Measurements from ENCODE around the gene LPCAT1.

The LPCAT1 gene

GRCh38 chr5:1443991-1444360 lies 79.8 kb downstream of the LPCAT1 start:
- H3K4me3 ChIP-seq (replicated peaks; ENCODE audit: low read depth, low read length), result no peak overlapping the region
- TF ChIP-seq CTCF (IDR thresholded peaks at IDR 0.05; ENCODE audit: low read length, missing control alignments), result no peak
- DNase-seq (ENCODE audit: low read depth), result no peak

GRCh38 chr5:1443171-1443570 lies 80.6 kb downstream of the LPCAT1 start:
- no peak overlapping the region for H3K4me3 ChIP-seq (replicated peaks; ENCODE audit: low read depth, low read length)
- TF ChIP-seq CTCF (IDR thresholded peaks at IDR 0.05; ENCODE audit: low read length, missing control alignments), result no peak
- DNase-seq (ENCODE audit: low read depth), result no peak

- DNase-seq (ENCODE audit: low read depth), result no peak
These were observed 81.3 kb downstream of the LPCAT1 start for GRCh38 chr5:1442222-1443145.

GRCh38 chr5:1441166-1441865 lies 82.4 kb downstream of the LPCAT1 start:
- no peak for TF ChIP-seq CTCF (IDR thresholded peaks at IDR 0.05; ENCODE audit: low read length, missing control alignments)
- DNase-seq (ENCODE audit: low read depth), result no peak
- H3K4me3 ChIP-seq (replicated peaks; ENCODE audit: low read depth, low read length), result no peak overlapping the region

More at GRCh38 chr5:1442222-1443145, 81.3 kb downstream of the LPCAT1 start:
- H3K4me3 ChIP-seq (replicated peaks; ENCODE audit: low read depth, low read length), result no peak overlapping the region
- no peak for TF ChIP-seq CTCF (IDR thresholded peaks at IDR 0.05; ENCODE audit: low read length, missing control alignments)

GRCh38 chr5:1440098-1440493 lies 83.7 kb downstream of the LPCAT1 start:
- no peak for DNase-seq (ENCODE audit: low read depth)
- no peak overlapping the region for H3K4me3 ChIP-seq (replicated peaks; ENCODE audit: low read depth, low read length)
- no peak for TF ChIP-seq CTCF (IDR thresholded peaks at IDR 0.05; ENCODE audit: low read length, missing control alignments)

GRCh38 chr5:1439388-1440097 lies 84.2 kb downstream of the LPCAT1 start:
- H3K4me3 ChIP-seq (replicated peaks; ENCODE audit: low read depth, low read length), result no peak overlapping the region
- no peak for DNase-seq (ENCODE audit: low read depth)
- no peak for TF ChIP-seq CTCF (IDR thresholded peaks at IDR 0.05; ENCODE audit: low read length, missing control alignments)
